ENCODE results near the gene CT45A6. TPM values are rescaled to one million over a fixed set of nuclear protein-coding genes. Genes with fewer than 3 reads are reported as not detected.
"Not testable (repeated sequence)": the region's sequence is repeated elsewhere in the genome, so short reads cannot be mapped to it uniquely, and the experiment has no call there.

Gene CT45A6
- not detected for total RNA-seq
- not detected for polyA plus RNA-seq (2013, experiment 1 of 2)
- not detected for polyA plus RNA-seq (2013, experiment 2 of 2)
- total RNA-seq = 0 reads per million in 172 experiments

GRCh38 chrX:135802687-135803086, at the start of gene CT45A6:
TSS of gene CT45A6 (minus strand) at chrX:135802787. CDS start at chrX:135798993, 3,794 bp downstream.
- CTCF ChIA-PET; H3K9me3 Mint-ChIP-seq; H3K4me1 ChIP-seq (ENCODE audit: insufficient read depth, low read length); DNase-seq; H3K36me3 ChIP-seq (ENCODE audit: insufficient read depth, low read length); H3K27me3 Mint-ChIP-seq; ATAC-seq (ENCODE audit: poor library complexity); H3K36me3 Mint-ChIP-seq (ENCODE audit: low read depth); H3K4me1 Mint-ChIP-seq (ENCODE audit: low read depth); POLR2A ChIA-PET; H3K4me3 Mint-ChIP-seq; intact Hi-C loops (cut with DNase I, micrococcal nuclease); H3K4me3 ChIP-seq (ENCODE audit: low read length); H3K27me3 ChIP-seq (ENCODE audit: control insufficient read depth in 1 of 2, insufficient read depth in 2 of 2, low read length in 2 of 2); H3K27ac ChIP-seq (ENCODE audit: low read depth in 1 of 2, low read length in 2 of 2); H3K27ac Mint-ChIP-seq; H3K9me3 ChIP-seq (ENCODE audit: control insufficient read depth in 1 of 2, insufficient read depth in 1 of 2, low read length in 2 of 2): not testable (repeated sequence)

- H3K4me1 Mint-ChIP-seq (ENCODE audit: low read depth); H3K4me3 Mint-ChIP-seq; CTCF ChIA-PET; H3K4me1 ChIP-seq (ENCODE audit: insufficient read depth, low read length); POLR2A ChIA-PET; H3K9me3 ChIP-seq (ENCODE audit: control insufficient read depth in 1 of 2, insufficient read depth in 1 of 2, low read length in 2 of 2); intact Hi-C loops (cut with DNase I, micrococcal nuclease); H3K36me3 Mint-ChIP-seq (ENCODE audit: low read depth); H3K36me3 ChIP-seq (ENCODE audit: insufficient read depth, low read length); H3K27me3 Mint-ChIP-seq; H3K27ac ChIP-seq (ENCODE audit: low read depth in 1 of 2, low read length in 2 of 2); H3K9me3 Mint-ChIP-seq; H3K4me3 ChIP-seq (ENCODE audit: low read length); H3K27ac Mint-ChIP-seq; DNase-seq; H3K27me3 ChIP-seq (ENCODE audit: control insufficient read depth in 1 of 2, insufficient read depth in 2 of 2, low read length in 2 of 2); ATAC-seq (ENCODE audit: poor library complexity): not testable (repeated sequence)
Observed at GRCh38 chrX:135837180-135837579, 34.6 kb upstream of the CT45A6 start, which contains the start of gene CT45A7. TSS of gene CT45A7 (minus strand) at chrX:135837280. CDS start at chrX:135833533, 3,747 bp downstream.

- DNase-seq; intact Hi-C loops (cut with DNase I, micrococcal nuclease); H3K36me3 Mint-ChIP-seq (ENCODE audit: low read depth); H3K9me3 ChIP-seq (ENCODE audit: control insufficient read depth in 1 of 2, insufficient read depth in 1 of 2, low read length in 2 of 2); H3K4me1 Mint-ChIP-seq (ENCODE audit: low read depth); H3K36me3 ChIP-seq (ENCODE audit: insufficient read depth, low read length); H3K4me1 ChIP-seq (ENCODE audit: insufficient read depth, low read length); CTCF ChIA-PET; H3K27me3 ChIP-seq (ENCODE audit: control insufficient read depth in 1 of 2, insufficient read depth in 2 of 2, low read length in 2 of 2); H3K27me3 Mint-ChIP-seq; ATAC-seq (ENCODE audit: poor library complexity); H3K27ac ChIP-seq (ENCODE audit: low read depth in 1 of 2, low read length in 2 of 2); H3K4me3 Mint-ChIP-seq; POLR2A ChIA-PET; H3K4me3 ChIP-seq (ENCODE audit: low read length); H3K27ac Mint-ChIP-seq; H3K9me3 Mint-ChIP-seq: not testable (repeated sequence)
Observed at GRCh38 chrX:135819912-135820311, 17.3 kb upstream of the CT45A6 start, which contains the start of gene CT45A2. TSS of gene CT45A2 (minus strand) at chrX:135820012. CDS start at chrX:135816265, 3,747 bp downstream.

DNA sequence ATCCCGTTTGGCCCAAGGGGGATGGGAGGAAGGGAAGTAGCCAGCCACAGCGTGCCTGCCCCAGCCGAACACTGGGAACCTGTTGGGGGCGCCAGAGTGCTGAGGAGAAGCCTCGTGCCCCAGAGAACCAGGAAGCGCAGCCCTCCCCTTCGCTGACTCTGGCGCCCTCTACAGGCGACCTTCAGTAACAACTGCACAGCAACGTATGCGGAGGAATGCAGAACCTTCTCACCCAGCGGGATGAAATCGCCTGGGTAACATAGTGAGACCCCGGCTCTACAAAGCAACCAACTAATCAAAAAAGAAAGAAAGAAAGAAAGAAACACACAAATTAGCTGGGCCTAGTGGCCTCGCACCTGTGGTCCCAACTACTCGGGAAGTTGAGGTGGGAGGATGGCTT, 17.2 kb downstream of the CT45A6 start, which contains the start of gene CT45A5:
Gene CT45A5, minus strand, starts transcription at position 101 of the 400 bp plus-strand sequence. CDS start 3,774 bp downstream, outside the sequence.
- POLR2A ChIA-PET = not testable (repeated sequence)

DNA sequence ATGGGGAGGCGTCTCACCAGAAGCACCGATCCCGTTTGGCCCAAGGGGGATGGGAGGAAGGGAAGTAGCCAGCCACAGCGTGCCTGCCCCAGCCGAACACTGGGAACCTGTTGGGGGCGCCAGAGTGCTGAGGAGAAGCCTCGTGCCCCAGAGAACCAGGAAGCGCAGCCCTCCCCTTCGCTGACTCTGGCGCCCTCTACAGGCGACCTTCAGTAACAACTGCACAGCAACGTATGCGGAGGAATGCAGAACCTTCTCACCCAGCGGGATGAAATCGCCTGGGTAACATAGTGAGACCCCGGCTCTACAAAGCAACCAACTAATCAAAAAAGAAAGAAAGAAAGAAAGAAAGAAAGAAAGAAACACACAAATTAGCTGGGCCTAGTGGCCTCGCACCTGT, 34.5 kb downstream of the CT45A6 start, which contains the start of gene CT45A3:
Gene CT45A3, minus strand, starts transcription at position 101 of the 400 bp plus-strand sequence. CDS start 3,747 bp downstream, outside the sequence.
- H3K27me3 Mint-ChIP-seq; CTCF ChIA-PET; H3K36me3 ChIP-seq (ENCODE audit: insufficient read depth, low read length); H3K9me3 Mint-ChIP-seq; ATAC-seq (ENCODE audit: poor library complexity); DNase-seq; intact Hi-C loops (cut with DNase I, micrococcal nuclease); H3K27ac Mint-ChIP-seq; H3K27ac ChIP-seq (ENCODE audit: low read depth in 1 of 2, low read length in 2 of 2); H3K4me3 ChIP-seq (ENCODE audit: low read length); H3K4me3 Mint-ChIP-seq; H3K9me3 ChIP-seq (ENCODE audit: control insufficient read depth in 1 of 2, insufficient read depth in 1 of 2, low read length in 2 of 2); H3K27me3 ChIP-seq (ENCODE audit: control insufficient read depth in 1 of 2, insufficient read depth in 2 of 2, low read length in 2 of 2); POLR2A ChIA-PET; H3K36me3 Mint-ChIP-seq (ENCODE audit: low read depth); H3K4me1 ChIP-seq (ENCODE audit: insufficient read depth, low read length); H3K4me1 Mint-ChIP-seq (ENCODE audit: low read depth): not testable (repeated sequence)

More for the DNA sequence above, 17.2 kb downstream of the CT45A6 start, which contains the start of gene CT45A5:
- ATAC-seq (ENCODE audit: poor library complexity); H3K4me3 ChIP-seq (ENCODE audit: low read length); H3K27me3 ChIP-seq (ENCODE audit: control insufficient read depth in 1 of 2, insufficient read depth in 2 of 2, low read length in 2 of 2); H3K9me3 Mint-ChIP-seq; H3K4me3 Mint-ChIP-seq; H3K36me3 ChIP-seq (ENCODE audit: insufficient read depth, low read length); H3K27me3 Mint-ChIP-seq; H3K9me3 ChIP-seq (ENCODE audit: control insufficient read depth in 1 of 2, insufficient read depth in 1 of 2, low read length in 2 of 2); H3K27ac ChIP-seq (ENCODE audit: low read depth in 1 of 2, low read length in 2 of 2); H3K4me1 Mint-ChIP-seq (ENCODE audit: low read depth); H3K36me3 Mint-ChIP-seq (ENCODE audit: low read depth); intact Hi-C loops (cut with DNase I, micrococcal nuclease); CTCF ChIA-PET; H3K27ac Mint-ChIP-seq; DNase-seq; H3K4me1 ChIP-seq (ENCODE audit: insufficient read depth, low read length): not testable (repeated sequence)

GRCh38 chrX:135744739-135745138, 57.8 kb downstream of the CT45A6 start:
- intact Hi-C loops (cut with DNase I, micrococcal nuclease) = not testable (repeated sequence)

More at GRCh38 chrX:135744739-135745138, 57.8 kb downstream of the CT45A6 start:
- H3K36me3 ChIP-seq (ENCODE audit: insufficient read depth, low read length); H3K4me1 ChIP-seq (ENCODE audit: insufficient read depth, low read length); ATAC-seq (ENCODE audit: poor library complexity); H3K36me3 Mint-ChIP-seq (ENCODE audit: low read depth); H3K27ac ChIP-seq (ENCODE audit: low read depth in 1 of 2, low read length in 2 of 2); H3K4me3 Mint-ChIP-seq; H3K4me1 Mint-ChIP-seq (ENCODE audit: low read depth); H3K9me3 Mint-ChIP-seq; H3K27me3 Mint-ChIP-seq; H3K27me3 ChIP-seq (ENCODE audit: control insufficient read depth in 1 of 2, insufficient read depth in 2 of 2, low read length in 2 of 2); POLR2A ChIA-PET; DNase-seq; H3K4me3 ChIP-seq (ENCODE audit: low read length); CTCF ChIA-PET; H3K27ac Mint-ChIP-seq; H3K9me3 ChIP-seq (ENCODE audit: control insufficient read depth in 1 of 2, insufficient read depth in 1 of 2, low read length in 2 of 2): not testable (repeated sequence)
